BLaER1 (cell line): ENCODE measurements around the gene EHMT1.

ENCODE experiments used
- H3K27ac ChIP-seq: shearing (Covaris generic); formaldehyde crosslinking; 2 replicates; pipeline ENCODE4 v1.8.1; 2022
- H3K27me3 ChIP-seq: shearing (Covaris generic); formaldehyde crosslinking; 2 replicates; pipeline ENCODE4 v1.8.1; 2022
- H3K36me3 ChIP-seq: shearing (Covaris generic); formaldehyde crosslinking; 2 replicates; pipeline ENCODE4 v1.8.1; 2022
- H3K4me1 ChIP-seq: shearing (Covaris generic); formaldehyde crosslinking; 2 replicates; pipeline ENCODE4 v1.8.1; 2022
- H3K4me2 ChIP-seq: shearing (Covaris generic); formaldehyde crosslinking; 2 replicates; pipeline ENCODE4 v1.8.1; 2022
- H3K4me3 ChIP-seq: shearing (Covaris generic); formaldehyde crosslinking; 2 replicates; pipeline ENCODE4 v1.8.1; 2022
- H3K9ac ChIP-seq: shearing (Covaris generic); formaldehyde crosslinking; 2 replicates; pipeline ENCODE4 v1.8.1; 2022
- H3K9me3 ChIP-seq: shearing (Covaris generic); formaldehyde crosslinking; 2 replicates; pipeline ENCODE4 v1.8.1; 2022
- H4K20me1 ChIP-seq: shearing (Covaris generic); formaldehyde crosslinking; 2 replicates; pipeline ENCODE4 v1.8.1; 2022
- Cebpa-rat ChIP-seq: shearing (Covaris generic); IDR thresholded peaks from 2 replicates; pipeline ENCODE4 v1.8.1; 2022

Gene EHMT1

DNA sequence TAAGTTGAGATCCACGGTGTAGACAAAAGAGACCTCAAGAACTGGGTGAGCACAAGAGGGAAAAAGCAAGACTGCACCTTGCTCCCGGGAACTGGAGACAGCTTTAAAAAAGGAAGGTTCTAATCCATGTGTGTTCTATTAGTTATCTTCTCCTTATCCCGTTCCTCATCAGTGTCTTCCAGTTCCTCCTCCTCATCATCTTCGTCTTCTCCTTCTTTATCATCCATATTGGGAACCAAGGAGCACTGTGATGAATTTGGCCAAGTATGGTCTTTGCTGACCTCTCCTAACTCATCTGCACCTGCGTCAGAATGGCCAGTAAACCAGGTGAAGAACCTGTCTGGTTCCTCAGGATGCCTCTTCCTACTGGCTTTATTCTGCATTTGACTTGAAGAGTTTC is 22.1 kb downstream of the EHMT1 start:
- no peaks in the 10 kb centered on the region for H3K9me3 ChIP-seq
- peaks cover 77% of the 10 kb centered on the region for H3K36me3 ChIP-seq
- no peaks in the 10 kb centered on the region for H3K27me3 ChIP-seq
- no peak overlapping the region for H3K4me2 ChIP-seq
- TF ChIP-seq Cebpa-rat, result no peak
- no peak overlapping the region for H3K4me3 ChIP-seq
- peaks cover 11% of the 10 kb centered on the region for H3K4me1 ChIP-seq
- H3K27ac ChIP-seq, result no peak overlapping the region
- H4K20me1 ChIP-seq, result peaks cover 100% of the 10 kb centered on the region
- H3K9ac ChIP-seq, result no peak overlapping the region

GRCh38 chr9:137642118-137642601 is 23.4 kb downstream of the EHMT1 start:
- Histone ChIP-seq H3K9me3 (no peaks in the 10 kb centered on the region), H3K4me3 (no peak overlapping the region), H3K9ac (no peak overlapping the region), H3K4me2 (no peak overlapping the region), H4K20me1 (peaks cover 100% of the 10 kb centered on the region), H3K27ac (no peak overlapping the region), H3K27me3 (no peaks in the 10 kb centered on the region), H3K4me1 (peaks cover 24% of the 10 kb centered on the region), H3K36me3 (peaks cover 87% of the 10 kb centered on the region)
- no peak for TF ChIP-seq Cebpa-rat

GRCh38 chr9:137642892-137643291 is 24.1 kb downstream of the EHMT1 start:
- Histone ChIP-seq H3K4me3 (no peak overlapping the region), H3K27ac (no peak overlapping the region), H4K20me1 (peaks cover 100% of the 10 kb centered on the region), H3K4me2 (no peak overlapping the region), H3K36me3 (peaks cover 90% of the 10 kb centered on the region), H3K9me3 (no peaks in the 10 kb centered on the region), H3K4me1 (peaks cover 31% of the 10 kb centered on the region), H3K27me3 (no peaks in the 10 kb centered on the region), H3K9ac (no peak overlapping the region)
- TF ChIP-seq Cebpa-rat, result no peak

DNA sequence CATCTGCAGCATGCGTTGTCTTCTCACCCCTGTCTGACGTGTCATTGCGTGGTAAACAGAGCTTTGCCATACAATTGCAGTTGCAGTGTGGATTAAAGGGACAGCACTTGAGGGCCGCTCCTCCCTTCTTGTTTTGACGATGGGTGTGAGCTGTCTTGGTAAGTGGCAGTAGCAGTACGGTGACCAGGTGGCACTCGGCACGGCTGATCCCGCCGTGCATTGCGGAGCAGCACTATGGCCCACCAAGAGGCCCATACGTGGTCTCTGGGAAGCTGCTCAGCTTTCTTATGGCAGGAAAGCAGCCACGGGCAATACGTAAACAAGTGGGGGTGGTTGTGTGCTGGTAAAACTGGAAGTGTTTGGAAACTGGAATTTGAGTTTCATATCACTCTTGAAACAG is 25.1 kb downstream of the EHMT1 start:
- Histone ChIP-seq H3K36me3 (peaks cover 93% of the 10 kb centered on the region), H4K20me1 (peaks cover 100% of the 10 kb centered on the region), H3K4me2 (no peak overlapping the region), H3K4me1 (peaks cover 22% of the 10 kb centered on the region), H3K4me3 (no peak overlapping the region), H3K27me3 (no peaks in the 10 kb centered on the region), H3K9ac (no peak overlapping the region), H3K9me3 (no peaks in the 10 kb centered on the region), H3K27ac (no peak overlapping the region)
- TF ChIP-seq Cebpa-rat, result no peak

GRCh38 chr9:137645211-137645610 is 26.4 kb downstream of the EHMT1 start:
- Histone ChIP-seq H3K4me2 (no peak overlapping the region), H3K4me3 (no peak overlapping the region), H3K27ac (no peak overlapping the region), H3K36me3 (peaks cover 100% of the 10 kb centered on the region), H3K9ac (no peak overlapping the region), H4K20me1 (peaks cover 100% of the 10 kb centered on the region), H3K9me3 (no peaks in the 10 kb centered on the region), H3K4me1 (peaks cover 20% of the 10 kb centered on the region), H3K27me3 (no peaks in the 10 kb centered on the region)
- no peak for TF ChIP-seq Cebpa-rat

DNA sequence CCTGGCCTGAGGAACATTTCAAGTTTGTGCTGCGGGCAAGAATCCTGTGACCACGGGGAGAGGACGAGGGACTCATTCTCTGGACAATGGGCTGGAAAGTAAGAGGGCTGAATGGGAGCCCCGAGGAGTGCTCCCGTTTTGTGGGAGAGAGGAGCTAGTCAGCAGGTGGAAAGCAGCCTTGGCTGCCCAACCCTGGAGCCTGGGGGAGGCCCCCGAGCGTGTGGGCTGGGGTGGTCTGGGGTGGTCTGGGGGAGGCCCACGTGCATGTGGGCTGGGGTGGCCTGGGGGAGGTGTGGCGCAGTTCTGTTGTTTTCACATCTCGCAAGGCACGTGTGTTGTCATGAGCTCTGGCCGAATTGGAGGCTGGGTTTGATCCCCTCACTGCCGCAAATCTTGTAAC is 27.5 kb downstream of the EHMT1 start:
- peaks cover 20% of the 10 kb centered on the region for H3K4me1 ChIP-seq
- no peak for TF ChIP-seq Cebpa-rat
- H3K36me3 ChIP-seq, result peaks cover 100% of the 10 kb centered on the region
- H3K27me3 ChIP-seq, result no peaks in the 10 kb centered on the region
- H4K20me1 ChIP-seq, result peaks cover 100% of the 10 kb centered on the region
- H3K9ac ChIP-seq, result no peak overlapping the region
- H3K4me2 ChIP-seq, result peak overlapping the region; percentile 42; the same call in 1 of the 2 replicates
- H3K27ac ChIP-seq, result no peak overlapping the region
- H3K9me3 ChIP-seq, result no peaks in the 10 kb centered on the region
- no peak overlapping the region for H3K4me3 ChIP-seq

DNA sequence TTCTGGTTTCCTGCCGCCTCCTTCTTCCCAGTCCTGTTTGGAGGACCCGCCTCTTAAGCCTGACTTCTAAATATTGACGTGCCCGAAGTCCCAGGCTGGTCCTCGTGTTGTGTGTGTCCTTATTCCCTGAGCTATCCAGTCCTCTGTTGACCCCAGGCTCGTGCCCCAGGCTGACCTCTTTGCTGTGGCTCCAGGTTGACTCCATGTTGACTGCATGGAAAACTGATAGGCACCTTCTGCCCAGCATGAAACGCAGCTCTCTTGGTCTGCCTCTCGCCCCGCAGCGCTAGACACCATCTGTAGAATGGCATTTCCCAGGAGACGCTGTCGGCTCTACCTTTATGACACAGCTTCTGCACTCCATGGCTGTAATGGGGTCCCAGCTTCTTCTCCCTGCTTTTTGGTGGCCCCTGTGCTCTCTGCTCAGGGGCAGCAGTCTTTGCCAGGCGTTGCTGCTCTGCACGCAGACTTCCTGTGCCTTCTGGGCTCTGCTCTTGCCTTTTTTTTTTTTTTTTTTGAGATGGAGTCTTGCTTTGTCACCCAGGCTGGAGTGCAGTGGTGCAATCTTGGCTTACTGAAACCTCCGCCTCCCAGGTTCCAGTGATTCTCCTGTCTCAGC is 28.4 kb downstream of the EHMT1 start:
- H3K27ac ChIP-seq, result no peak overlapping the region
- no peak overlapping the region for H3K4me3 ChIP-seq
- H4K20me1 ChIP-seq, result peaks cover 100% of the 10 kb centered on the region
- H3K9me3 ChIP-seq, result no peaks in the 10 kb centered on the region
- TF ChIP-seq Cebpa-rat, result no peak
- peaks cover 20% of the 10 kb centered on the region for H3K4me1 ChIP-seq
- H3K9ac ChIP-seq, result no peak overlapping the region
- H3K27me3 ChIP-seq, result no peaks in the 10 kb centered on the region
- peaks cover 100% of the 10 kb centered on the region for H3K36me3 ChIP-seq
- peak overlapping the region; percentile 42 for H3K4me2 ChIP-seq

DNA sequence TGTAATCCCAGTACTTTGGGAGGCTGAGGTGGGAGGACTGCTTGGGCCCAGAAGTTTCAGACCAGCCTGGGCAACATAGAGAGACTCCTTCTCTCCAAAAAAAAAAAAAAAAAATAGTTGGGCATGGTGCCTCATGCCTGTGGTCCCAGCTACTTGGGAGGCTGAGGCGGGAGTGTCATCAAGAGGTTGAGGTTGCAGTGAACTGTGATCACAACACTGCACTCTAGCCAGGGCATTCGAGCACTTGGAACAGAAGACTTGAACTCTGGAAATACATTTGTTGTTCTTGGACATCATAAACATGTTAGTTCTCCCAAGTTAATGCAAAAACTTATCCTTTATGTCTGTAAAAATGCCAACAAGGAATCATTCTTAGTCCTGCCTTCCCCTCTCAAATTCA is 29.6 kb downstream of the EHMT1 start:
- Histone ChIP-seq H3K4me1 (peaks cover 20% of the 10 kb centered on the region), H3K27ac (no peak overlapping the region), H3K27me3 (no peaks in the 10 kb centered on the region), H4K20me1 (peaks cover 100% of the 10 kb centered on the region), H3K4me3 (no peak overlapping the region), H3K36me3 (peaks cover 100% of the 10 kb centered on the region), H3K9me3 (no peaks in the 10 kb centered on the region), H3K4me2 (no peak overlapping the region), H3K9ac (no peak overlapping the region)
- TF ChIP-seq Cebpa-rat, result no peak

DNA sequence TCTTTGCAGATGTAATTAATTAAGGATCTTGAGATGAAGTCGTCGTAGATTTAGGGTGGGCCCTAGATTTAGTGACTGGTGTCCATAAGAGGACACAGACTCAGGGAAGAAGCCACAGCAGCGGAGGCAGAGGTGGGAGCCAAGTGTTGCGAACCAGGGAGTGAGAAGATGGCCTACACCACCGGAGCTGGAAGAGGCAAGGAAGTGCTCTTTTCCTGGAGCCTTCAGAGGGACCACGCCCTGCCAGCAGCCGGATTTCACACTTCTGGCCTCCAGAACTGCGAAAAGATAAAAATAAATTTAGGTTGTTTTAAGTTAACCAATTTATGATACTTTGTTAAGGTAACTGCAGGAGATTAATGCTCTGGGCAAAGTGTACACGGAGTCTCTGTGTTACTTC is 30.7 kb downstream of the EHMT1 start:
- H3K4me2 ChIP-seq, result no peak overlapping the region
- no peak overlapping the region for H3K27ac ChIP-seq
- peaks cover 20% of the 10 kb centered on the region for H3K4me1 ChIP-seq
- peaks cover 98% of the 10 kb centered on the region for H4K20me1 ChIP-seq
- no peaks in the 10 kb centered on the region for H3K27me3 ChIP-seq
- H3K9ac ChIP-seq, result no peak overlapping the region
- no peak overlapping the region for H3K4me3 ChIP-seq
- no peaks in the 10 kb centered on the region for H3K9me3 ChIP-seq
- H3K36me3 ChIP-seq, result peaks cover 97% of the 10 kb centered on the region
- TF ChIP-seq Cebpa-rat, result no peak

GRCh38 chr9:137650259-137650658 is 31.5 kb downstream of the EHMT1 start:
- peaks cover 97% of the 10 kb centered on the region for H3K36me3 ChIP-seq
- H4K20me1 ChIP-seq, result peaks cover 98% of the 10 kb centered on the region
- H3K4me2 ChIP-seq, result no peak overlapping the region
- no peak for TF ChIP-seq Cebpa-rat
- no peaks in the 10 kb centered on the region for H3K9me3 ChIP-seq
- H3K27me3 ChIP-seq, result no peaks in the 10 kb centered on the region
- H3K27ac ChIP-seq, result no peak overlapping the region
- no peak overlapping the region for H3K9ac ChIP-seq
- H3K4me3 ChIP-seq, result no peak overlapping the region
- H3K4me1 ChIP-seq, result peaks cover 20% of the 10 kb centered on the region

DNA sequence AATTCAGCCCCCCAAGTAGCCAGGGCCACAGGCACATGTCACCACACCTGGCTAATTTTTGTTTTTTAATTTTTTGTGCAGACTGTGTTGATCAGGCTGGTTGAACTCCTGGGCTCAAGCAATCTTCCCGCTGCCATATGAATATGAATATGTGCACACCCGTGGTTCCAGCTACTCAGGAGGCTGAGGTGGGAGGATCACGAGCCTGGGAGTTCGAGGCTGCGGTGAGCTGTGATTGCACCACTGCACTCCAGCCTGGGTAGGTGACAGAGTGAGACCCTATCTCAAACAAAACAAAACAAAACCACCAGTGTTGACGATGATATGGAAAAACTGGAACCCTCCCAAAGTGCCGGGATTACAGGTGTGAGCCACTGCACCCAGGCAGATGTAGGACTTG is 32.0 kb downstream of the EHMT1 start:
- H3K4me1 ChIP-seq, result peaks cover 20% of the 10 kb centered on the region
- H3K9ac ChIP-seq, result no peak overlapping the region
- no peaks in the 10 kb centered on the region for H3K9me3 ChIP-seq
- H3K36me3 ChIP-seq, result peaks cover 97% of the 10 kb centered on the region
- no peaks in the 10 kb centered on the region for H3K27me3 ChIP-seq
- no peak overlapping the region for H3K27ac ChIP-seq
- H3K4me2 ChIP-seq, result no peak overlapping the region
- H4K20me1 ChIP-seq, result peaks cover 98% of the 10 kb centered on the region
- H3K4me3 ChIP-seq, result no peak overlapping the region
- TF ChIP-seq Cebpa-rat, result no peak
